Mesothelial cell of epicardium (in vitro differentiated cells): ENCODE measurements around the gene CRY1. TPM values are rescaled to one million over a fixed set of nuclear protein-coding genes. Genes with fewer than 3 reads are reported as not detected.

Experiments used
- DNase-seq, 2 experiments: peaks; one replicate each; pipeline ENCODE4 v3.0.0; 2021; ENCODE audit warnings: low spot score in 2 of 2; ENCODE audit not compliant: unreplicated experiment in 2 of 2
- H3K27ac Mint-ChIP-seq: 2 replicates; pipeline ENCODE4 v1.8.0; 2021; ENCODE audit warnings: mixed read lengths
- H3K27me3 Mint-ChIP-seq: 2 replicates; pipeline ENCODE4 v1.8.0; 2021; ENCODE audit warnings: low read depth, mixed read lengths
- H3K36me3 Mint-ChIP-seq: 2 replicates; pipeline ENCODE4 v1.8.0; 2021; ENCODE audit warnings: mixed read lengths
- H3K4me1 Mint-ChIP-seq: 2 replicates; pipeline ENCODE4 v1.8.0; 2021; ENCODE audit warnings: mixed read lengths
- H3K4me3 Mint-ChIP-seq: 2 replicates; pipeline ENCODE4 v1.8.0; 2021; ENCODE audit warnings: mild to moderate bottlenecking, moderate library complexity, mixed read lengths
- H3K9me3 Mint-ChIP-seq: 2 replicates; pipeline ENCODE4 v1.8.0; 2021; ENCODE audit warnings: mixed read lengths
- total RNA-seq: library from RNA; stranded (reverse); gene quantifications from 3 replicates; pipeline ENCODE4 v1.2.1, GENCODE V29; 2021
- TF ChIP-seq, protein P1 (sequence below): fragments of 200-600 bp; sonication (generic); IDR thresholded peaks from one replicate; pipeline ENCODE4 v1.5.0; 2021; ENCODE audit warnings: antibody characterized with exemption; ENCODE audit not compliant: unreplicated experiment

CRY1 gene
- total RNA-seq, 1 donor from 2014 or later, result 26.5 TPM

GRCh38 chr12:106971065-106971464, 122.3 kb downstream of the CRY1 start:
- H3K27me3 Mint-ChIP-seq, result no peaks in the 10 kb centered on the region
- no peak overlapping the region for H3K27ac Mint-ChIP-seq
- H3K4me3 Mint-ChIP-seq, result no peak overlapping the region
- H3K36me3 Mint-ChIP-seq, result peaks cover 33% of the 10 kb centered on the region
- TF ChIP-seq, protein P1, sequence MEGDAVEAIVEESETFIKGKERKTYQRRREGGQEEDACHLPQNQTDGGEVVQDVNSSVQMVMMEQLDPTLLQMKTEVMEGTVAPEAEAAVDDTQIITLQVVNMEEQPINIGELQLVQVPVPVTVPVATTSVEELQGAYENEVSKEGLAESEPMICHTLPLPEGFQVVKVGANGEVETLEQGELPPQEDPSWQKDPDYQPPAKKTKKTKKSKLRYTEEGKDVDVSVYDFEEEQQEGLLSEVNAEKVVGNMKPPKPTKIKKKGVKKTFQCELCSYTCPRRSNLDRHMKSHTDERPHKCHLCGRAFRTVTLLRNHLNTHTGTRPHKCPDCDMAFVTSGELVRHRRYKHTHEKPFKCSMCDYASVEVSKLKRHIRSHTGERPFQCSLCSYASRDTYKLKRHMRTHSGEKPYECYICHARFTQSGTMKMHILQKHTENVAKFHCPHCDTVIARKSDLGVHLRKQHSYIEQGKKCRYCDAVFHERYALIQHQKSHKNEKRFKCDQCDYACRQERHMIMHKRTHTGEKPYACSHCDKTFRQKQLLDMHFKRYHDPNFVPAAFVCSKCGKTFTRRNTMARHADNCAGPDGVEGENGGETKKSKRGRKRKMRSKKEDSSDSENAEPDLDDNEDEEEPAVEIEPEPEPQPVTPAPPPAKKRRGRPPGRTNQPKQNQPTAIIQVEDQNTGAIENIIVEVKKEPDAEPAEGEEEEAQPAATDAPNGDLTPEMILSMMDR, result no peak
- no peak for DNase-seq
- no peaks in the 10 kb centered on the region for H3K4me1 Mint-ChIP-seq
- no peaks in the 10 kb centered on the region for H3K9me3 Mint-ChIP-seq

GRCh38 chr12:106964526-106964925, 128.8 kb downstream of the CRY1 start:
- H3K27ac Mint-ChIP-seq, result no peak overlapping the region
- H3K36me3 Mint-ChIP-seq, result peaks cover 20% of the 10 kb centered on the region

GRCh38 chr12:106962286-106962685, 131.1 kb downstream of the CRY1 start:
- H3K27me3 Mint-ChIP-seq, result no peaks in the 10 kb centered on the region
- DNase-seq, result no peak
- H3K36me3 Mint-ChIP-seq, result peaks cover 8% of the 10 kb centered on the region
- H3K9me3 Mint-ChIP-seq, result no peaks in the 10 kb centered on the region
- H3K4me1 Mint-ChIP-seq, result peaks cover 40% of the 10 kb centered on the region
- TF ChIP-seq, protein P1, result no peak
- H3K4me3 Mint-ChIP-seq, result no peak overlapping the region
- H3K27ac Mint-ChIP-seq, result peak overlapping the region; percentile 36

More at GRCh38 chr12:106964526-106964925, 128.8 kb downstream of the CRY1 start:
- H3K27me3 Mint-ChIP-seq, result no peaks in the 10 kb centered on the region
- peaks cover 25% of the 10 kb centered on the region for H3K4me1 Mint-ChIP-seq
- DNase-seq, result no peak
- TF ChIP-seq, protein P1, result no peak
- H3K9me3 Mint-ChIP-seq, result no peaks in the 10 kb centered on the region
- no peak overlapping the region for H3K4me3 Mint-ChIP-seq

GRCh38 chr12:106960443-106960842, 132.9 kb downstream of the CRY1 start:
- no peaks in the 10 kb centered on the region for H3K9me3 Mint-ChIP-seq
- H3K4me3 Mint-ChIP-seq, result no peak overlapping the region
- TF ChIP-seq, protein P1, result no peak
- H3K27ac Mint-ChIP-seq, result no peak overlapping the region
- DNase-seq, result no peak
- H3K27me3 Mint-ChIP-seq, result no peaks in the 10 kb centered on the region
- H3K4me1 Mint-ChIP-seq, result peaks cover 44% of the 10 kb centered on the region
- H3K36me3 Mint-ChIP-seq, result peaks cover under 1% of the 10 kb centered on the region

GRCh38 chr12:106957583-106957982, 135.8 kb downstream of the CRY1 start:
- Mint-ChIP-seq H3K9me3 (no peaks in the 10 kb centered on the region), H3K4me1 (peaks cover 40% of the 10 kb centered on the region), H3K27ac (peak overlapping the region; percentile 98), H3K4me3 (peak overlapping the region; percentile 99), H3K36me3 (no peaks in the 10 kb centered on the region), H3K27me3 (no peaks in the 10 kb centered on the region)
- DNase-seq, result no peak
- TF ChIP-seq, protein P1, result no peak

DNA sequence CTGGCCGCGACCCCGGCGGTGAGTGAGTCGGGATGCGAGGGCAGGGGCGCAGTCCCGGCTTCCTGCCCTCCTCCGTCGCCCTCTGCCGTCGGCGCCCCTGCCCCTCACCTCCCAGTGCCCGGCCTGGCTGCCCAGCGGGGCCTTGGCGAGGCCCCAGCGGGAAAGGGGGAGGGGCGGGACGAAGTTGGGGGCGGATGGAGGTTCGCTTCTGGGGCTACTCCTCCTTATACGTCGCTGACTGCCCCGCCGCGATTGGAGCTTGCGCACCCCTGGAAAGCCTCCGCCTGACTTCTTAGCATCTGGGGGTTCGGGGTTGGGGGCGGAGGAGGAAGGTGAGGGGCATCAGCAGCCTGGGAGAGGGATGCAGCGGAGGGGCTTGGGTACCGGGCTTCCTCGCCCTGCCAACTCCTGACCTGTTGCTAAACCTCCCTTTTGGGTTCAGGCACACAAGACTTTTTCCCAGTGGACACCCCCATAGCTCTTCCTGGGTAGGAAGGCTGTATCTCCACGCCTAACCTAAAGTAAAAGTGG, 137.2 kb downstream of the CRY1 start:
- Mint-ChIP-seq H3K9me3 (no peaks in the 10 kb centered on the region), H3K27me3 (peaks cover 6% of the 10 kb centered on the region), H3K36me3 (no peaks in the 10 kb centered on the region), H3K4me3 (peak overlapping the region; percentile 99), H3K27ac (peak overlapping the region; percentile 98), H3K4me1 (peaks cover 32% of the 10 kb centered on the region)
- TF ChIP-seq, protein P1, result no peak
- DNase-seq, result no peak
